Iris pigment epithelial cell (primary cell): Measurements from ENCODE around the gene MKRN3.
"Not testable (repeated sequence)": the region's sequence is repeated elsewhere in the genome, so short reads cannot be mapped to it uniquely, and the experiment has no call there.

Experiments used
- DNase-seq: peaks from one replicate; pipeline ENCODE4 v3.0.0-alpha.2; 2011; ENCODE audit warnings: low read depth

Gene MKRN3

DNA sequence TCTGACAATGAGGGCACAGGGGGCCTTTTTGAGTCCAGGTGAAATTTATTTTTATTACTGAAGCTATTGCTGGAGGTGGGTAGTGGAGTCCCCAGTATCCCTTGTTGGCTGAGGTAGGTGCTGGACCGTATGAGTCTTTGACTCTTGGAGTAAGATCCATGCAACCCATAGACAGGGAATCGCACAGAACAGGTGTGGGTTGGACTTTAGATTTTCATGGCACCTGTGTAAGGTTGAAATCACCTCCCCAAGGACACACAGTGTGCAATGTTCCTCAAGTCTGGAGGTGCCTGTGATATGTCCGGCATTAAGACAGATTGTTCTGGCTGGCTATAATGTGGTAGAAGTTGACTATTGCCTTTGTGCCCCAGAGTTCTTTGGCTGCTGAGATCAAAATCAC lies 23.5 kb downstream of the MKRN3 start:
- DNase-seq, result no peak

DNA sequence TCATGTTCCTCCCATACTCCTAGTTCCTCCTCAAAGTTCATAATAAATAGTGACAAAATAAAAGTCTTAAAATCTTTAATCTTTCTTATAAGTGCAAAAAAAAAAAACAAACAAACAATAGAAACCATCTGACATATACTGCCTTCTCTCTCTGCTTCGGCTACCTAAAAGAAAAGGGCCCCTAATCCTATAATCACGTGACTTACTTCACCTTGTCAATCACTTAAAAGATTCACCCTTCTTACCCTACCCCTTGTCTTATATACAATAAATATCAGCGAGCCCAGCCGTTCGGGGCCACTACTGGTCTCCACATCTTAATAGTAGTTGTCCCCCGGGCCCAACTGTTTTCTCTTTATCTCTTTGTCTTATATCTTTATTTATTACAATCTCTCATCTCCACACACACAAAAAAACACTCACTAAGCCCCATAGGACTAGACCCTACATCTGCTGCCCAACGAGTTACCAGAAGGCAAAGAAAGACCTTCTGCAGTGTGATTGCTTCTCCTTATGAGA lies 28.8 kb downstream of the MKRN3 start:
- no peak for DNase-seq

DNA sequence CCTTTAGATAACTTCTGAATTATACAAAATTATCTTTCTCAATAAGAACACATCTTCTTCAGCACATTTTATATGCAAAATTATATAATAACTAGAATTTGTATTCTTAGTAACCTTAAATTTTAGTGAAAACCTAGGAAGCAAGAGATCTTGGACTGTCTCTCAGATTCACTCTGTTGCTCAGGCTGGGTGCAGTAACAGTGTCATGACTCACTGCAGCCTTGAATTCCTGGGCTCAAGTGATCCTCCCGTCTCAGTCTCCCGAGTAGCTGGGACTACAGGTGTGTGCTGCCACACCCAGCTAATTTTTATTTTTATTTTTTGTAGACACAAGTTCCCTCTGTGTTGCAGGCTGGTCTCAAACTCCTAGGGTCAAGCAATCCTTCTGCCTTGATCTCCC lies 29.9 kb downstream of the MKRN3 start:
- DNase-seq, result no peak

DNA sequence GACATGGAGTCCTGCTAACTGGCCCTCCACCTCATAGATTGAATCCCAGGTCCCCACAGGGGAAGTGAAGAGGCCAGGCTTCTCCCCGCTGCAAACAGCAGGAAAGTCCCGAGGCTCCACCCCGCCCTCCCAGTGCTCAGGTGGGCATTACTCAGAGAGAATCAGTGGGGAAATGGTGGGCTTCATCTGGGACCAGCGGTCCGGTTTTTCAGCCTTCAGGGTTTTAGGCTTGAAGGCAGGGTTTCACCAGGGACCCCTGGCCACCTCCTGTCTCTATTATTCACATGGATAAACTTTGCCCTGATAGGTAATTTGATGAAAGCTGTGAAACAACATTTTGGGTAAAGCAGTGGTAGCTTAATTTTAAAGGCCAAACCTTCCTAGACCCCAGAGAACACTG lies 31.3 kb downstream of the MKRN3 start:
- no peak for DNase-seq

DNA sequence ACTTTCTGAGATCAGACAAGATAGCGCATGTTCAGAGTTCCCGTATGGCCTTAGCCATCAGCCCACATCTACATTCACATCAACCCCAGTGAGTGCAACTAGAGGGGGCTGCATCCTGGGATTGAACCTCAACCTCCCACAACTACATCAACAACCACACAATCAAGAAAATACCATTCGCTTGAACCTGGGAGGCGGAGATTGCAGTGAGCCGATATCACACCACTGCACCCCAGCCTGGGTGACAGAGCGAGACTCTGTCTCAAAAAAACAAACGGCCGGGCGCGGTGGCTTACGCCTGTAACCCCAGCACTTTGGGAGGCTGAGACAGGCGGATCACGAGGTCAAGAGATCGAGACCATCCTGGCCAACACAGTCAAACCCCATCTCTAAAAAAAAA lies 31.8 kb downstream of the MKRN3 start:
- not testable (repeated sequence) for DNase-seq

DNA sequence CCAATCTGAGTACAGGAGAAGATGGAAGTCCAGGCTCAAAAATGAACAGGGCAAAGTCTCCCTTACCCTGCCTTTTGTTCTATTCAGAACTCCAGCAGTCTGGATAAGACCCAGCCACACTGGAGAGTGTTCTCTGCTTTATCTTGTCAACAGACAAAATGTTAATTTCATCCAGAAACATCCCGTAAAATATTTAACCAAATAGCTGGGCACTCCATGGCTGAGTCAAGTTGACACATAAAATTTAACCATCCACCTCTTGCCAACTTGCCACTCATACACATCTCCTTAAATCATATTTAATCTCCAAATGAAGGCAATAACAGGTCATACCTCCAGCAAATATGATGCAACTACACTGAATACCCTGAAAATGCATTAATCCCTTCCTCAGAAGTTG lies 33.6 kb downstream of the MKRN3 start:
- no peak for DNase-seq

DNA sequence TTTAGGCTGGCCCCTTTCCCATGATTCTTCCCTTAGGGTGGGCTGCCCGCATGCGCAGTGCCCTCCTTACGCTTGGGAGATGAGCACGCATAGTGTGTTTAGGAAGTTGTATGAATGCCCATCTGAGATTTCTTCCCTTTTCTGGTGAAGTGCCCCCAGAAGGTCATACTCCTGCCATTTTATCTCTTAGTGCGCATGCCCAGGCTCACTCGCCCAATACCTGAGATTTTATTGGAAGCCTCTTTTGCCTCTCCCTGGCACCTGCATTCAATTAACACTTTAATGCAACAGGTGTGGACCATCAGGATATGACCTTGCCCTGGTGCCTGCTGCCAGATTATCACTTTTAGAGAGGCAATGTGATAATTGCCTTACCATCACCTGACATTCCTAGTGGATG lies 36.6 kb downstream of the MKRN3 start:
- no peak for DNase-seq

DNA sequence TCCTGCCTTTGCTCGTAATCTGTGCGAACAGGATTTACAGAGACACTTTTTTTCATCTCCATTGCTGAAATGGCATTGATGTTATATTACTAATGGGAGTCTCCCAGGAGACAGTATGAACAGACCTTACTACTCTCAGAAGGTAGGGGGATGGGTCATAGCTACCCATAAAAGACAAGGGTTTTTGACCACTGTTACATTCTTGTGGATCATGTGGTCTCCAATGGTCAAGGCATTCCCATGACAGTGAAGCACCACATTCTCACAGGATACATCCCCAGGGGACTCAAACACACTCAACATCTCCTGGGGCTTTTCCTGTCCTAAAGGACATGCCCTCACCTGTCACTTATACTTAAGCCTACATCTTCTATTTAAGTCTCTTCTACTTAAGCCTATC lies 40.8 kb downstream of the MKRN3 start:
- DNase-seq, result no peak

DNA sequence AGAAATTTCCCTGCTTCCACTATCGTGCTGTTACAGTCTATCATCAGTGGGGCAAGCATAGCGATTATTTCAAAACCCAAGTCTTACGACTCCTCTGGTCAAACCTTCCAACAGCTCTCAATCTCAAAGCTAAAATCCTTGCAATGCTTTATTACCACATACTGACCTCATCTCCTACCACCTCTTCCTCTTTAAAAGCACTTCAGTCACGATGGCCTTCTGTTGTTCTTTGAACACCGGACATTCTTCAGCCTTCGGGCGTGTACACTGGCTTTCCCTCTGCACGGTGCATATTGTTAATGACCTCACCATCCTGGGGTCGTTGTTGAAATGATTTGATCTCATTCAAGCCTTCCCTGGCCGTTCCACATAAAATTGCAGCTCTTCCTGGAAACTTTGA lies 51.1 kb downstream of the MKRN3 start:
- peak; percentile 1 for DNase-seq
